Measurements from ENCODE around the gene KLHL22.

DNA sequence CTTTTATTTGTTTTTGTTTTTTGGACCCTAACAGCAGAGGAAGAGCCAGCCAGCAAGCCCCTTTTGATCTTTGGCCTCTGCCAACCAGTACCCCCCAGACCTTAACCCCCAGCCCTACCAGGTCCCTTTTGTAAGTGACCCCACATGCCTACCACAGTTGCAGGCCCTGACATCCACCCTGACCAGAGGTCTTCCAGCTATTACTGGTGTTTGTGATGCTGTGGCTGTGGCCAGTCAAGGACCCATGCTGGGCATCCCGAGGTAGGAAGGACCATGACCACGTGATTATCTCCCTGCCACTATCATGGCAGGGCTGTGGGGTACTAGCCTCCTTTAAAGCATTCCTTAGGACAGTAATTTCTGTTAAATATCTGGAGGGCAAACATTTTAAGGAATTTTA is 20.8 kb upstream of the KLHL22 start:
- TF ChIP-seq, protein P1, sequence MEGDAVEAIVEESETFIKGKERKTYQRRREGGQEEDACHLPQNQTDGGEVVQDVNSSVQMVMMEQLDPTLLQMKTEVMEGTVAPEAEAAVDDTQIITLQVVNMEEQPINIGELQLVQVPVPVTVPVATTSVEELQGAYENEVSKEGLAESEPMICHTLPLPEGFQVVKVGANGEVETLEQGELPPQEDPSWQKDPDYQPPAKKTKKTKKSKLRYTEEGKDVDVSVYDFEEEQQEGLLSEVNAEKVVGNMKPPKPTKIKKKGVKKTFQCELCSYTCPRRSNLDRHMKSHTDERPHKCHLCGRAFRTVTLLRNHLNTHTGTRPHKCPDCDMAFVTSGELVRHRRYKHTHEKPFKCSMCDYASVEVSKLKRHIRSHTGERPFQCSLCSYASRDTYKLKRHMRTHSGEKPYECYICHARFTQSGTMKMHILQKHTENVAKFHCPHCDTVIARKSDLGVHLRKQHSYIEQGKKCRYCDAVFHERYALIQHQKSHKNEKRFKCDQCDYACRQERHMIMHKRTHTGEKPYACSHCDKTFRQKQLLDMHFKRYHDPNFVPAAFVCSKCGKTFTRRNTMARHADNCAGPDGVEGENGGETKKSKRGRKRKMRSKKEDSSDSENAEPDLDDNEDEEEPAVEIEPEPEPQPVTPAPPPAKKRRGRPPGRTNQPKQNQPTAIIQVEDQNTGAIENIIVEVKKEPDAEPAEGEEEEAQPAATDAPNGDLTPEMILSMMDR (IDR thresholded peaks at IDR 0.05), result no peak
- no peak for TF ChIP-seq EZH2 (IDR thresholded peaks at IDR 0.05)
